OCI-LY1 (cell line): ENCODE measurements around the gene LAMA1.

Experiments
- H2AFZ ChIP-seq: fragments of 200-600 bp; sonication (generic), shearing (Covaris generic); 2 replicates; pipeline ENCODE4 v1.6.0; 2014; ENCODE audit warnings: antibody characterized with exemption, mild to moderate bottlenecking, low read length
- H3F3A ChIP-seq: fragments of 200-600 bp; sonication (generic), shearing (Covaris generic); 2 replicates; pipeline ENCODE4 v1.6.0; 2014; ENCODE audit warnings: mild to moderate bottlenecking, antibody characterized with exemption, low read length, moderate library complexity; ENCODE audit not compliant: insufficient read depth
- H3K27ac ChIP-seq: fragments of 200-600 bp; sonication (generic); 2 replicates; pipeline ENCODE4 v1.5.1; 2014; ENCODE audit warnings: low read length, mixed run types, mild to moderate bottlenecking, low read depth; ENCODE audit not compliant: poor library complexity, severe bottlenecking
- H3K27me3 ChIP-seq: fragments of 200-600 bp; sonication (generic); 2 replicates; pipeline ENCODE4 v1.6.0; 2014; ENCODE audit warnings: antibody characterized with exemption, mild to moderate bottlenecking, low read length, moderate library complexity; ENCODE audit not compliant: insufficient read depth
- H3K36me3 ChIP-seq: fragments of 200-600 bp; sonication (generic); 2 replicates; pipeline ENCODE4 v1.6.1; 2014; ENCODE audit warnings: mild to moderate bottlenecking, antibody characterized with exemption, low read length, moderate library complexity, mixed read lengths; ENCODE audit not compliant: insufficient read depth
- H3K4me1 ChIP-seq: fragments of 200-600 bp; sonication (generic); 2 replicates; pipeline ENCODE4 v1.5.1; 2014; ENCODE audit warnings: mild to moderate bottlenecking, low read length, moderate library complexity; ENCODE audit not compliant: insufficient read depth, severe bottlenecking
- H3K4me2 ChIP-seq: fragments of 200-600 bp; sonication (generic), shearing (Covaris generic); 2 replicates; pipeline ENCODE4 v1.6.1; 2014; ENCODE audit warnings: low read length
- H3K4me3 ChIP-seq: fragments of 200-600 bp; sonication (generic); 2 replicates; pipeline ENCODE4 v1.5.1; 2014; ENCODE audit warnings: low read length, low read depth, mild to moderate bottlenecking, mixed read lengths; ENCODE audit not compliant: poor library complexity, severe bottlenecking
- H3K79me2 ChIP-seq: fragments of 200-600 bp; shearing (Covaris generic); 2 replicates; pipeline ENCODE4 v1.6.1; 2016; ENCODE audit warnings: mixed run types, low read length, mixed read lengths; ENCODE audit not compliant: insufficient read depth
- H3K9ac ChIP-seq: fragments of 200-600 bp; sonication (generic), shearing (Covaris generic); 2 replicates; pipeline ENCODE4 v1.6.1; 2014; ENCODE audit warnings: mild to moderate bottlenecking, low read length, mixed read lengths
- H3K9me2 ChIP-seq: fragments of 200-600 bp; sonication (generic), shearing (Covaris generic); 2 replicates; pipeline ENCODE4 v1.6.1; 2014; ENCODE audit warnings: low read depth, mild to moderate bottlenecking, low read length, mixed read lengths
- H3K9me3 ChIP-seq: fragments of 200-600 bp; shearing (Covaris generic); 2 replicates; pipeline ENCODE4 v1.6.1; 2014; ENCODE audit warnings: low read length, mixed read lengths
- H4K20me1 ChIP-seq: fragments of 200-600 bp; sonication (generic), shearing (Covaris generic); 2 replicates; pipeline ENCODE4 v1.6.0; 2016; ENCODE audit warnings: mild to moderate bottlenecking, low read length; ENCODE audit not compliant: insufficient read depth
- CTCF ChIP-seq: fragments of 200-600 bp; sonication (generic), shearing (Covaris generic); IDR thresholded peaks from 2 replicates; pipeline ENCODE4 v1.5.1; 2017; ENCODE audit warnings: mild to moderate bottlenecking, antibody characterized with exemption, low read length, moderate library complexity, mixed read lengths
- EZH2 ChIP-seq: fragments of 200-600 bp; sonication (generic), shearing (Covaris generic); IDR thresholded peaks from 2 replicates; pipeline ENCODE4 v1.8.0; 2017; ENCODE audit warnings: borderline replicate concordance, mixed run types, mild to moderate bottlenecking, antibody characterized with exemption, low read length, moderate library complexity, mixed read lengths

Gene LAMA1

GRCh38 chr18:6960656-6961055, 156.9 kb downstream of the LAMA1 start:
- no peak overlapping the region for H2AFZ ChIP-seq
- 0 out of 2 replicates have a peak, but pooled peaks cover 4% of the 10 kb centered on the region for H3K27me3 ChIP-seq
- H3F3A ChIP-seq = no peaks in the 10 kb centered on the region
- no peaks in the 10 kb centered on the region for H3K9me2 ChIP-seq
- no peak overlapping the region for H3K27ac ChIP-seq
- H3K4me2 ChIP-seq = no peak overlapping the region
- no peak for TF ChIP-seq EZH2
- no peak for TF ChIP-seq CTCF
- H3K4me1 ChIP-seq = no peaks in the 10 kb centered on the region
- H3K4me3 ChIP-seq = no peak overlapping the region
- no peaks in the 10 kb centered on the region for H4K20me1 ChIP-seq
- H3K9me3 ChIP-seq = no peaks in the 10 kb centered on the region
- H3K9ac ChIP-seq = no peak overlapping the region
- H3K79me2 ChIP-seq = no peaks in the 10 kb centered on the region
- no peaks in the 10 kb centered on the region for H3K36me3 ChIP-seq

GRCh38 chr18:6960124-6960523, 157.5 kb downstream of the LAMA1 start:
- H3K9me3 ChIP-seq = no peaks in the 10 kb centered on the region
- no peak overlapping the region for H3K9ac ChIP-seq
- H3K27ac ChIP-seq = no peak overlapping the region
- H3K4me1 ChIP-seq = no peaks in the 10 kb centered on the region
- 0 out of 2 replicates have a peak, but pooled peaks cover 4% of the 10 kb centered on the region for H3K27me3 ChIP-seq
- H3F3A ChIP-seq = no peaks in the 10 kb centered on the region
- H3K9me2 ChIP-seq = no peaks in the 10 kb centered on the region
- no peaks in the 10 kb centered on the region for H4K20me1 ChIP-seq
- TF ChIP-seq CTCF = no peak
- TF ChIP-seq EZH2 = no peak
- no peaks in the 10 kb centered on the region for H3K36me3 ChIP-seq
- H3K4me3 ChIP-seq = no peak overlapping the region
- no peak overlapping the region for H3K4me2 ChIP-seq
- no peaks in the 10 kb centered on the region for H3K79me2 ChIP-seq
- H2AFZ ChIP-seq = no peak overlapping the region

- Histone ChIP-seq H3K9me2 (no peaks in the 10 kb centered on the region), H3K4me2 (no peak overlapping the region), H3K4me3 (no peak overlapping the region), H3K9me3 (no peaks in the 10 kb centered on the region), H3F3A (no peaks in the 10 kb centered on the region), H3K4me1 (no peaks in the 10 kb centered on the region), H3K27ac (no peak overlapping the region), H3K36me3 (no peaks in the 10 kb centered on the region), H4K20me1 (no peaks in the 10 kb centered on the region), H3K27me3 (0 out of 2 replicates have a peak, but pooled peaks cover 4% of the 10 kb centered on the region), H3K79me2 (no peaks in the 10 kb centered on the region), H2AFZ (no peak overlapping the region), H3K9ac (no peak overlapping the region)
- no peak for TF ChIP-seq EZH2
These were observed 158.5 kb downstream of the LAMA1 start for GRCh38 chr18:6959110-6959509.

- Histone ChIP-seq H3K4me1 (no peaks in the 10 kb centered on the region), H3F3A (no peaks in the 10 kb centered on the region), H3K27me3 (0 out of 2 replicates have a peak, but pooled peaks cover 4% of the 10 kb centered on the region), H3K79me2 (no peaks in the 10 kb centered on the region), H4K20me1 (no peaks in the 10 kb centered on the region), H3K4me2 (no peak overlapping the region), H3K27ac (no peak overlapping the region), H3K9me3 (no peaks in the 10 kb centered on the region), H3K9me2 (no peaks in the 10 kb centered on the region), H2AFZ (no peak overlapping the region), H3K9ac (no peak overlapping the region), H3K4me3 (no peak overlapping the region), H3K36me3 (no peaks in the 10 kb centered on the region)
- TF ChIP-seq EZH2 (no peak), CTCF (no peak)
These were observed 160.6 kb downstream of the LAMA1 start for GRCh38 chr18:6956999-6957398.
